ENCODE results near the gene EXOG. TPM values are rescaled to one million over a fixed set of nuclear protein-coding genes. Genes with fewer than 3 reads are reported as not detected.

The EXOG gene
- total and polyA plus RNA-seq, 12 donors = 5.8 to 16.3 (median 11.4) TPM

DNA sequence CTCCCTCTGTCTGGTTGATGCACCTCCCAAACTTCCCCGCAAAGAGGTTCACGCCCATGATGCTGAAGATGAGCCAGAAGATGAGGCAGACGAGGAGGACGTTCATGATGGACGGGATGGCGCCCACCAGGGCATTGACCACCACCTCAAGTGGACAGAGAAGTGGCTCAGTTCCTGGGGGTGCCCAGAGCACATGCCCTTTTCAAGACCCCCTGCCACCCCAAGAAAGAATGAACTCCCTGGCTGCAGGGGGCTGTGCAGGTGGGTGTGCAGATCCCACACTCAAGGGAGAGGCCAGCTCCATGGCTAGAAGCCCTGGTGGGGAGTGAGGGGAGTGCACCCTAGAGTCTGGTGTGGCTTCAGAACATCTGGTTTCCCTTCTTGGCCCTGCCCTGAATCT lies 64.1 kb downstream of the EXOG start:
- peak in 1 of 7 donors; percentile 11 for DNase-seq
- Histone ChIP-seq H3K4me1 (replicated peaks in 1 of 2) (no peaks in the 10 kb centered on the region), H3K4me3 (no peak overlapping the region), H3K9me3 (replicated peaks in 1 of 3) (no peaks in the 10 kb centered on the region), H3K36me3 (replicated peaks in 1 of 2) (no peaks in the 10 kb centered on the region), H3K27me3 (no peaks in the 10 kb centered on the region), H3K27ac (no peak overlapping the region)
- TF ChIP-seq POLR2A (IDR thresholded peaks at IDR 0.05) = no peak
- TF ChIP-seq, protein P1, sequence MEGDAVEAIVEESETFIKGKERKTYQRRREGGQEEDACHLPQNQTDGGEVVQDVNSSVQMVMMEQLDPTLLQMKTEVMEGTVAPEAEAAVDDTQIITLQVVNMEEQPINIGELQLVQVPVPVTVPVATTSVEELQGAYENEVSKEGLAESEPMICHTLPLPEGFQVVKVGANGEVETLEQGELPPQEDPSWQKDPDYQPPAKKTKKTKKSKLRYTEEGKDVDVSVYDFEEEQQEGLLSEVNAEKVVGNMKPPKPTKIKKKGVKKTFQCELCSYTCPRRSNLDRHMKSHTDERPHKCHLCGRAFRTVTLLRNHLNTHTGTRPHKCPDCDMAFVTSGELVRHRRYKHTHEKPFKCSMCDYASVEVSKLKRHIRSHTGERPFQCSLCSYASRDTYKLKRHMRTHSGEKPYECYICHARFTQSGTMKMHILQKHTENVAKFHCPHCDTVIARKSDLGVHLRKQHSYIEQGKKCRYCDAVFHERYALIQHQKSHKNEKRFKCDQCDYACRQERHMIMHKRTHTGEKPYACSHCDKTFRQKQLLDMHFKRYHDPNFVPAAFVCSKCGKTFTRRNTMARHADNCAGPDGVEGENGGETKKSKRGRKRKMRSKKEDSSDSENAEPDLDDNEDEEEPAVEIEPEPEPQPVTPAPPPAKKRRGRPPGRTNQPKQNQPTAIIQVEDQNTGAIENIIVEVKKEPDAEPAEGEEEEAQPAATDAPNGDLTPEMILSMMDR (IDR thresholded peaks at IDR 0.05) = no peak
- 91 to 97% (median 92%) methylated on average over 6 of the region's 6 CpGs; no CpG with 5 or more reads in 1 of the 4 donors for WGBS, 4 donors
- intact Hi-C loops (cut with DNase I) = no loop called here

- H3K4me1 ChIP-seq (replicated peaks in 1 of 2) = no peaks in the 10 kb centered on the region
- no peaks in the 10 kb centered on the region for H3K27me3 ChIP-seq
- H3K9me3 ChIP-seq (replicated peaks in 1 of 3) = no peaks in the 10 kb centered on the region
- TF ChIP-seq POLR2A (IDR thresholded peaks at IDR 0.05) = no peak
- TF ChIP-seq, protein P1 (IDR thresholded peaks at IDR 0.05) = no peak
- no peaks in the 10 kb centered on the region for H3K36me3 ChIP-seq (replicated peaks in 1 of 2)
- 79 to 94% (median 84%) methylated on average over 6 to 7 of the region's 7 CpGs for WGBS, 4 donors
- peak in 2 of 7 donors; percentile 2 to 7 for DNase-seq
- no peak overlapping the region for H3K27ac ChIP-seq
- H3K4me3 ChIP-seq = no peak overlapping the region
- intact Hi-C loops (cut with DNase I) = no loop called here
These were observed 65.0 kb downstream of the EXOG start for GRCh38 chr3:38560996-38561717.

- Histone ChIP-seq H3K9me3 (replicated peaks in 1 of 3) (no peaks in the 10 kb centered on the region), H3K4me3 (no peak overlapping the region), H3K36me3 (replicated peaks in 1 of 2) (no peaks in the 10 kb centered on the region), H3K27me3 (no peaks in the 10 kb centered on the region), H3K27ac (no peak overlapping the region), H3K4me1 (replicated peaks in 1 of 2) (no peaks in the 10 kb centered on the region)
- WGBS, 4 donors = 67 to 82% (median 79%) methylated on average over 9 to 10 of the region's 10 CpGs
- TF ChIP-seq POLR2A (IDR thresholded peaks at IDR 0.05) = no peak
- TF ChIP-seq, protein P1 (IDR thresholded peaks at IDR 0.05) = no peak
- intact Hi-C loops (cut with DNase I) = no loop called here
- peak in 1 of 7 donors; percentile 9 for DNase-seq
These were observed 65.8 kb downstream of the EXOG start for GRCh38 chr3:38561746-38562466.

- intact Hi-C loops (cut with DNase I) = no loop called here
- Histone ChIP-seq H3K27ac (no peak overlapping the region), H3K4me3 (no peak overlapping the region), H3K9me3 (replicated peaks in 1 of 3) (no peaks in the 10 kb centered on the region), H3K27me3 (no peaks in the 10 kb centered on the region), H3K36me3 (replicated peaks in 1 of 2) (no peaks in the 10 kb centered on the region), H3K4me1 (replicated peaks in 1 of 2) (no peaks in the 10 kb centered on the region)
- TF ChIP-seq, protein P1 (IDR thresholded peaks at IDR 0.05) = no peak
- TF ChIP-seq POLR2A (IDR thresholded peaks at IDR 0.05) = no peak
- WGBS, 4 donors = 96 to 99% (median 97%) methylated on average over 4 to 7 of the region's 7 CpGs
- DNase-seq = peak in 1 of 7 donors; percentile 4
These were observed 66.4 kb downstream of the EXOG start for GRCh38 chr3:38562467-38562925.

Data from adrenal gland (tissue), 12 donors.